ENCODE measurements around the gene CCDC170.

The CCDC170 gene

GRCh38 chr6:151658091-151658490 is 164.3 kb downstream of the CCDC170 start:
- DNase-seq (ENCODE audit: low spot score) = no peak

- DNase-seq (ENCODE audit: low spot score) = no peak
Observed at GRCh38 chr6:151659212-151659611, 165.4 kb downstream of the CCDC170 start.

- DNase-seq (ENCODE audit: low spot score) = no peak
Observed at GRCh38 chr6:151661509-151661908, 167.7 kb downstream of the CCDC170 start.

GRCh38 chr6:151661928-151662327 is 168.1 kb downstream of the CCDC170 start:
- no peak for DNase-seq (ENCODE audit: low spot score)

GRCh38 chr6:151663559-151663958 is 169.7 kb downstream of the CCDC170 start:
- no peak for DNase-seq (ENCODE audit: low spot score)

GRCh38 chr6:151664390-151664789 is 170.6 kb downstream of the CCDC170 start:
- DNase-seq (ENCODE audit: low spot score) = no peak

GRCh38 chr6:151665329-151665728 is 171.5 kb downstream of the CCDC170 start:
- DNase-seq (ENCODE audit: low spot score) = no peak

- DNase-seq (ENCODE audit: low spot score) = no peak
Observed at GRCh38 chr6:151666526-151666925, 172.7 kb downstream of the CCDC170 start.

GRCh38 chr6:151669208-151669560 is 175.4 kb downstream of the CCDC170 start:
- DNase-seq (ENCODE audit: low spot score) = no peak

GRCh38 chr6:151670116-151670515 is 176.3 kb downstream of the CCDC170 start:
- DNase-seq (ENCODE audit: low spot score) = no peak

Data from CD4-positive, alpha-beta T cell treated with Interleukin-15 for 4 hours (primary cell).